Activated CD4-positive, CD25-positive, alpha-beta regulatory T cell treated with anti-CD3 and anti-CD28 coated beads, Interleukin-2, amount 50 U/mL, for 24 hours (primary cell): ENCODE results near the gene NANOS1.

Source experiments
- ATAC-seq, 2 donors: fragments of 150-1000 bp; cut with Tn5 transposase; one replicate each; pipeline ENCODE4 v1.10.0; 2021; ENCODE audit warnings: mild to moderate bottlenecking in 1 of 2, moderate library complexity in 1 of 2

The NANOS1 gene

GRCh38 chr10:119061926-119062325 is 32.4 kb downstream of the NANOS1 start:
- ATAC-seq, result no peak

DNA sequence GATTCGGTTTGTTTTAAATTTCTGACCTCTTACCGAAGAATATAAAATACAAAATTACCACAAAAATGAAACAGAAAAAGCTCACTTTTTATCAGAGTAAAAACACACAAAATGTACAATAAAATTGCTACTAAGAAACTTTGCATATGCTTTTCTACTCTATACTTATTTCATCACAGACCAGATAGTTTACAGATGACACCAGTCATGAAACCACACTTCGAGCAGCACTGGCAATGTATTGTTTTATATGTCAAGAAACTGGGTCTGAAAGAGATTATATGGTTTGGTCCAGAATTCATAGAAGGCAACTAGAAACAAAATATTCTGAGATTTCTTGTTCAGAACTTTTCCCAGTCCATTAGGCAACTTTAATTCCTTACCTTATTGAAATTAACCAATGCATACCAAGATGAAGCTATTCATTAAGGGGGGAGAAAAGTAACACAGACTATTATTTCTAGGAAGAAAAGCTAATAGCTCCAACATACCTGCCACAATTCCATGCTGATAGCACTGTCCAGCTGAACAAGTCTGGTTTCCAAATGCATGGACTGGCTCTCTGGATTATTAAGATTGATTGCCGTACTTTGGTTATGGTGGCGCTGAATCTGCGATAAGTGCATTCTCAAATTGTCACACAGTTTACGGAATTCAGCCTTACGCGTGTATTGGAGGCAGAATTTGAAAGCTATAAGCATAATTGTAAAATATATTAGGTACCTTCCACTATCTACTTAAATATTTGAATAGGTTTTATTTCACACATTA is 41.1 kb downstream of the NANOS1 start:
- peak in 1 of 2 donors; percentile 63 for ATAC-seq

DNA sequence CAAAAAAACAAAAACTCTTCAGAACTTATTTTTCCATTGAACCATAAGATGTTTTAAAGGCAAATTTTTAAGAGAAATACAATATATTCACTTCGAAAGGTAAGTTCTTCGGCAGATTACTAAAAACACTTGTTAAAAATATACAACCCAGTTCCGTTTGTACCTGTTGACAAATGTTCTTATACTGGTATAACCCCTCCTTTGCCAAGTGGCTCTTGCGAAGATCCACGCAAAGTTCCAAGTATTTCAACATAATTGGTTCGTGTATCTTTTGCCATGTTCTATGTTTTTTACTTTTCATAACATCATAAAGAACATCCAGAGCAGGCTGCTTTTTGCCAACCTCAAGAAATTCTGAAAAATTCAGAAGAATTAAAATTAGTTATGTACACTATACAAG is 44.1 kb downstream of the NANOS1 start:
- ATAC-seq, result no peak

DNA sequence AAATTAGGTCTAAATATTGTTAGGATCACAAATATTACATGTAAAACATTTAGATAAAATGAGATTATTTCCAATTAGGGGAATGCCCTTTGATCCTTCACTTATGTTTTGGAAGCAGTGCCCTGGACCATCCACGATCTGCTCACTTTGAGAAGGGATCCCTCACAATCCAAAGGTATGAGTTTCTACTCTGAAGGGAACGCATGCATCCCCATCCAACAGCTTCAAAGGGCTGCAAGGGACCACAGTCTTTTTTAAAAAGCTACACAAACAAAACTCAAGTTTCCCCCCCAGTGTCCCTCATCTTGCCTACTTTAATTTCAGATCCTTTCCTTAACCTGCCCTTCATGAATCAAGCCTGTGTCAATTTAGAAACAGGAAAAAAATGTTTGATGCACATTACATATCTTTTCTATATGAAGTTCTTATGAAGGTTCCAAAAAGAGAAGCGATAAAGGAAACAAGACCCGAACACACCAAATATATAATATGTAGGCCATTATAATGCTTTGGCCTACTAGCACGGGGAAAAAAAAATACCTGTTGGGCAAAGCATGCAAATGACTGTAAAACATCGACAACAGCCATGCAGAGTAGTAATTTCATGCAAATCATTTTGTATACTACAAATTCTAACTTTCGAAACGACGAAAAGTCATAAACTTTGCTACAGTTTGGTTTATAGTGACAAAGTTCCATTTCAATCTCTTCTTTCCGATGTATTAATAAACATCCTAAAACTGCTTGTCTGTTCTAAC is 49.1 kb downstream of the NANOS1 start:
- no peak for ATAC-seq

GRCh38 chr10:119079599-119080520 is 50.3 kb downstream of the NANOS1 start:
- ATAC-seq, result peak; percentile 61 to 62

GRCh38 chr10:119080521-119081259 is 51.2 kb downstream of the NANOS1 start, which contains the start of gene EIF3A:
Gene EIF3A (minus strand): TSS chr10:119080817. CDS start chr10:119080676, 141 bp downstream.
- ATAC-seq, result peak; percentile 83 to 84
